ENCODE results near the gene RTRAF. TPM values are rescaled to one million over a fixed set of nuclear protein-coding genes. Genes with fewer than 3 reads are reported as not detected.

The RTRAF gene
- total and polyA plus RNA-seq, 2 of the 8 experiments (the other 6 are each of a cell fraction or from before 2014, with no cell fraction given): 149 to 359 TPM

Other genes starting within 250 kb of the RTRAF start
- gene GNG2, start 128.9 kb upstream of the RTRAF start, total RNA-seq (2021; fragmentation: NEBNext Ultra II Directional; extraction: Animal tissue kit (Norgen Biotek cat#: 25700)): 17.9 and 18.5 TPM in 2 replicates
- 5.5 and 8.2 TPM in 2 replicates for gene GNG2, start 128.9 kb upstream of the RTRAF start, polyA plus RNA-seq (2011; rRNA removed)
- 6.1 and 6.9 TPM in 2 replicates for gene NID2, start 79.5 kb downstream of the RTRAF start, total RNA-seq (2021; fragmentation: NEBNext Ultra II Directional; extraction: Animal tissue kit (Norgen Biotek cat#: 25700))
- 12.6 and 16.5 TPM in 2 replicates for gene NID2, start 79.5 kb downstream of the RTRAF start, polyA plus RNA-seq (2011; rRNA removed)

Data from H1 (cell line).